Stimulated activated CD8-positive, alpha-beta memory T cell treated with anti-CD3 and anti-CD28 coated beads, Interleukin-4, amount 100 ng/mL, for 1 hour (primary cell): ENCODE results near the gene ADCY9.
"Not testable (repeated sequence)": the region's sequence is repeated elsewhere in the genome, so short reads cannot be mapped to it uniquely, and the experiment has no call there.

Source experiments
- DNase-seq, 2 donors: peaks; one replicate each; pipeline ENCODE4 v3.0.0-alpha.2; 2020; ENCODE audit warnings: low read depth in 2 of 2, low spot score in 1 of 2

The ADCY9 gene

GRCh38 chr16:4094127-4094773, 22.0 kb downstream of the ADCY9 start:
- DNase-seq, result no peak

- DNase-seq, result no peak
These were observed 22.6 kb downstream of the ADCY9 start for GRCh38 chr16:4093495-4094126.

DNA sequence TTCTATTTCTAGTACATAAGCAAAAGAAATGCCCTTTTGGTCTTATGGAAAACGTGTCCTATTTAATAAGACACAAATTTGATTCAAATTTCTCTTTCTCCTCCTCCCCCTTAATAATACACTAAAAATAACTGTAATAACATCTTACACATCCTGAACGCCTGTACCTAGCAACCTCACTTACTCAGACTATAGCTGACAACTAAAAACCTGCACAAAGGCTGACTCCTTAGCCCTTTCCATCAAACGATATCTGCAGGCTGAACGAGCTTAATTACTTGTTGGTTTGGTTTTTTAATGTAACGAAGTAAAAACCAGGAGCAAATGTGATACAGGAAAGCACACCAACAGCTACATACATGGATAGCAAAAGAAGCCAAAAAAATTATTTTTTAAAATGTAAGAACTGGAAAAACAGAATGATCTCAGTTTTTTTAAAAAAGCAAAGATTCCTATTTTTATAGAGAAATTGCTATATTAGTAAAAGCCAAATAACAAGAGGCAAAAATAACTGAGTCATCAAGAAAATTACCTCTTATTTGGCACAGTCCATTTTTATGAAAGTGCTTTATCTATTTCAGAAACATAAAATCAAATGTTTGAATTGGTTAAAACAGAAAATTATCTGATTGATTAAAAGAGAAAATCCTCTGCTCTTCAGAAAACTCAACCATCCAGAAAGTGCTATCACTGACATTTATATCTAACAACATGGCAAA, 23.5 kb downstream of the ADCY9 start:
- DNase-seq, result no peak

DNA sequence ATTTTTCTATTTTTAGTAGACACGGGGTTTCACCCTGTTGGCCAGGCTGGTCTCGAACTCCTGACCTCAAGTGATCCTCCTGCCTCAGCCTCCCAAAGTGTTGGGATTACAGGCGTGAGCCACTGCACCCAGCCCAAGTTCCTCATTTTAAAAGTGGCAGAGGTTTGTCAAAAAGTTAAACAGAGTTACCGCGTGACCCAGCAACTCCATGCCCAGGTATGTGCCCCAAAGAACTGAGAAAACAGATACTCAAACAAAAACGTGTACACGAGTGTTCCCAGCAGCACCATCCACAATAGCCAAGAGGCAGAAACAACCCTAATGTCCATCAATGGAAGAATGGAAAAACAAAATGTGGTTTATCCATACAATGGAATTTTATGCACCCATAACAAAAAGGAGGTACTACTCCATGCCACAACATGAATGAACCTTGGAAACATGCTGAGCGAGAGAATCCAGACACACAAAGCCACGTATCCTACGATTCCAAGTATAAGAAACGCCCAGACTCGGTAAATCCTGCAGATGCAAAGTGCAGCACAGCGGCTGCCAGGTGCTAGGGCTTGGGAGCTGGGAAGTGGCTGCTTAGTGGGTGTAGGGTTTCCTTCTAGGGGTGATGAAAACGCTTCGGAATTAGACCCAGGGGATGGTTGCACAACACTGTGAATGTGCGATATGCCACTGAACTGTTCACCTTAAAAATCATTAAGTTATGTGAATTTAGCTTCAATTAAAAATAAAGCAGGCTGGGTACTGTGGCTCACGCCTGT, 24.8 kb downstream of the ADCY9 start:
- no peak for DNase-seq

DNA sequence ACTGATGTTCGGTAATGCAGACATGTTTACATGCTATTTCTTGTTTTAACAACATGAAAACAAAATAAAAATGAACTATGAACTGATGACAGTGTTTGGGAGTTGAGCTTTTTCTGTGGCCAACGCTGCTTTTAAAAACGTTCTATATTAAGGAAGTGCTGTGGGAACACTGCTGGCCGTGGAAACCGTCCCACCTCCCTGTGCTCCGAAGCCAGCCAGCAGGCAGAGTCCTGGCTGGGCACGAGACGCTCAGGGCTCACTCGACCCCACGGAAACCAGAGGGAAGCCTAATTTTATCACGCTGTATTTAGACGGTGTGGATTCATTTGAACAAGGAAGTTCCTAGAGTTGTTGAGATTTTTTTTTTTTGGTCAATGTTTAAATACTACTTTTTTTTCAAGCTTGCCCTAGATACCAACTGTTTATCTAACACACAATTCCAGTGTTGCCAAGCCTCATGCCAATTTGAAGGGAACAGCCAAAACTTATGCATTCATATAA, 25.8 kb downstream of the ADCY9 start:
- DNase-seq, result no peak

- DNase-seq, result no peak
These were observed 26.4 kb downstream of the ADCY9 start for GRCh38 chr16:4089811-4090301.

DNA sequence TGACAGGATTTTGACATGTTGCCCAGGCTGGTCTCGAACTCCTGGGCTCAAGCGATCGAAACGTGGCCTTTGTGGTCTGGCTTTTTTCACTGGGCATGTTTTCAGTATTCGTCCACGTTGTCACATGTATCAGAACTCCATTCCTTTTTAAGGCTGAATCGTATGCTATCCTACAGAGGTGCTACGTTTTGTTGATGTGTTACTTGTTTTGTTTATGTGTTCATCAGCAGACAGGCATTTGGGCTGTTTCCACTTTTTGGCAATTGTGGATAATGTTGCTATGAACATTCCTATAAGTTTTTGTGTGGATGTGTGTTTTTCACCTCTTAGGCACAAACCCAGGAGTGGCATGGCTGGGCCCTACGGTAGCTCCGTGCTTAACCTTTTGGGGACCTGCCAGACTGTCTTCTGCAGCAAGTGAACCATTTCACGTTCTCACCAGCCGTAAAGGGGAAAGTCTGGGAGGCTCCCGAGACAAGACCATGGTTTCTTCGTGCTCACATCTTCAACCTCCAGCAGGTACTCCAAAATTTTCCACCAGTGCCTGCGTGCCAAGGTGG, 26.9 kb downstream of the ADCY9 start:
- no peak for DNase-seq

- DNase-seq, result no peak
These were observed 28.2 kb downstream of the ADCY9 start for GRCh38 chr16:4087990-4088577.

DNA sequence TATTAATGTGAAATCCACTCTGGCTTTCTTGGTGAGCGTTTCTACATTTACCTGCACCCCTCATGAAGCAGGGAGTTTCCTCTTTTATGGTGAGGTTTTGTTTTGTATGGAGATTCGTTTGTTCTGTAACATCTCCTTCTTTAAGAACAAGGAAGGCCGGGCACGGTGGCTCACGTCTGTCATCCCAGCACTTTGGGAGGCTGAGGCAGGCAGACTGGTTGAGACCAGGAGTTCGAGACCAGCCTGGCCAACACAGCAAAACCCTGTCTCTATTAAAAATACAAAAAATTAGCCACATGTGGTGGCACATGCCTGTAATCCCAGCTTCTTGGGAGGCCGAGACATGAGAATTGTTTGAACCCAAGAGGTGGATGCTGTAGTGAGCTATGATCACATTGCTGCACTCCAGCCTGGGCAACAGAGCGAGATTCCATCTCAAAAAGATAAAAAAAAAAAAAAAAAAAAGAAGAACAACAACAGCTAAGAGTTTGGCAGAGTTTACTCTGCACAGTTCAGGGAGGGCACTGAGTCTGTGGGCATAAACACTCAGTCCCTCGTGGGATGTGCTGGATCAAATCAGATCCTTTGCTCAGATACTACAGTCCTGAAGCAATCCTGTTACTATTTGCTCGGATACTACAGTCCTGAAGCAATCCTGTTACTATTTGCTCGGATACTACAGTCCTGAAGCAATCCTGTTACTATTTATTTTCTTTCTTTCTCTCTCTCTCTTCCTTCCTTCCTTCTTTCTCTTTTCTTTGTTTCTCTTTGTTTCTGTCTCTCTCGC, 28.9 kb downstream of the ADCY9 start:
- no peak for DNase-seq

- DNase-seq, result no peak
These were observed 30.1 kb downstream of the ADCY9 start for GRCh38 chr16:4086153-4086552.

DNA sequence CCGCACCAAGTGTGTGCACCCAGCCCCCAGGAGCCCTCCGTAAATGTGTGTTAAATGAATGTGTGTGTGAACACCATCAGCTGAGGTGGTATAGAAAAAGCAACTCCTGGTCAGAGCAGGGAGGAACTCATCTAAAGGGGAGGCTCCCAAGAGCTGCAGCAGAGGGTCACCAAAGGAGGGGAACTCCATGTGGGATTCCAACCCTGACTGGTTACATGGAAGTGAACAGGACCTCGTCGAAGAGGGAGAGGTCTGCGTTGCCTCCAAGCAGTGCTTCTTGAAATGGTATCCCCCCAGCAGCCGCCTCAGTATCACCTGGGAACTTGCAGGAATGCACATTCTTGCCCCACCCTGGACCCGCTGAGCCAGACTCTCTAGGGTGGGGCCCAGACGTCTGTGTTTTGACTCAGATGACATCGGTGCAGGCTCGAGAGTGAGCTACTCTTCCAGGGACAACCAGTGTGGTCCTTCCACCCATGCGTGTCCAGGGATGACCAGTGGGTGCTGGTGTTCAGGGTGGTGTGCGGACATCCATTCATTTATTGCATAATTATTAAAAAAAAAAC, 30.8 kb downstream of the ADCY9 start:
- no peak for DNase-seq

DNA sequence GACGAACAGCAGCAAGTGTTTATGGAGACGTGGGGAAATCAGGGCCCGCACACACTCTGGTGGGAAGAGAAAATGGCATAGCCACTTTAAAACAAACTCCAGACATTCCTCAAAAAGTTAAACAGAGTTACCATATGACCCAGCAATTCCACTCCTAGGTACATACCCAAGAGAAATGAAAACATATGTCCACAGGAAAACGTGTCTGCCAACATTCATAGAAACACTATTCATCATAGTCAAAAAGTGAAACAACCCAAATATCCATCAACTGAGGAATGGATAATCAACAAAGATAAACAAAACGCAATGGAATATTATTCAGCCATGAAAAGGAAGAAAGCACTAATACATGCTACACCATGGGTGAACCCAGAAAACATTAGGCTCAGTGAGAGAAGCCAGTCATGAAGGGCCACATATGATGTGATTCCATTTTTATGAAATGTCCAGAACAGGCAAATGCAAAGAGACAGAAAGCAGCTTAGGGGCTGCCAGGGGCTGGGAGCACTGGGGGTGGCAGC, 32.8 kb downstream of the ADCY9 start:
- DNase-seq, result no peak

- no peak for DNase-seq
These were observed 33.7 kb downstream of the ADCY9 start for GRCh38 chr16:4082474-4083044.

DNA sequence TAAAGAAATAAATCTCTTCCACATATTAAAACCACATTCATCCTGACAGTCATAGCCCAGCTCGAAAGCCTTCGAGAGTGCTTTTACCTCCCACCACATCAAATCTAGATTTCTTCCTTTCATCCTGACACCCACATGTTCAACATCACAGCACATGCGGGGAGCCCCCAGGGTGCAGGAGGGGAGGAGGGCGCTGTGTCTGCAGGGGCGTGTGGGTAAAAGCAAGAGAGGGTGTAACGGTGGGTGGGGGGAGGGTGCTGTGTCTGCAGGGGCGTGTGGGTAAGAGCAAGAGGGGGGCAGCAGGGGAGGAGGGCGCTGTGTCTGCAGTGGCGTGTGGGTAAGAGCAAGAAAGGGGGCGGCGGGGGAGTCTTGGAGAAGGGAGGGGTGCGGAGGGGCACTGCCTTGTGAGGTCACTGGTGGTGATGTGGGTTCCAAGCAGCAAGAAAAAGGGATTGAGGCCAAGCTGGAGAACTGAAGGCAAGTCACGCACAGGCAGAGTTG, 34.7 kb downstream of the ADCY9 start:
- no peak for DNase-seq

DNA sequence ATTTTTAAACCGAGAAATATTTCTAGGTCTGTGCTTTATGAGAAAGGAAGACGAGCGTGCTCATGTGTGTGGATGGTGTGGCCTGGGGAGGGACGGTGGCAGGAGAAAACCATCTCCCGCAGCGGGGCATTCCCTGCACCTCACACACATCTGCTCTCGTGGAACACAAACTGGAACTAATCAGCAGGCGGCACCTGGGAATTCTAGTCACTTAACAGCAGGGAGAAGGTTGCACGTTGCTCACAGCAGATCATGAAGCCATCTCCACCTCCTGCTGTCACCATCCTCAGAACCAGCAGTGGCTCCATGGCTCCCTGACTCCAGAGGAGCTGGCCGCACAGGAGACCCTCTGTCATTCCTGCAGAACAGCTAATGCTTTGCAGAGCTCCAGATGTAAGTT, 35.2 kb downstream of the ADCY9 start:
- DNase-seq, result no peak

- DNase-seq, result no peak
These were observed 39.0 kb downstream of the ADCY9 start for GRCh38 chr16:4077174-4077649.

GRCh38 chr16:4075534-4075933, 40.7 kb downstream of the ADCY9 start:
- DNase-seq, result no peak

DNA sequence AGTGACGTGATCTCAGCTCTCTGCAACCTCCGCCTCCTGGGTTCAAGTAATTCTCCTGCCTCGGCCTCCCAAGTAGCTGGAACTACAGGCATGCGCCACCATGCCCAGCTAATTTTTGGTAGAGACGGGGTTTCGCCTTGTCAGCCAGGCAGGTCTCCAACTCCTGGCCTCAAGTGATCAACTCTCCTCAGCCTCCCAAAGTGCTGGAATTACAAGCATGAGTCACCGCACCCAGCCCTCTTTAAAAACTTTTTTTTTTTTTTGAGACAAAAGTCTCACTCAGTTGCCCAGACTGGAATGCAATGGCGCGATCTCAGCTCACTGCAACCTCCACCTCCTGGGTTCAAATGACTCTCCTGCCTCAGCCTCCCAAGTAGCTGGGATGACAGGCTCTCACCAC, 43.1 kb downstream of the ADCY9 start:
- not testable (repeated sequence) for DNase-seq
